ENCODE measurements around the gene BCL2.

DNA sequence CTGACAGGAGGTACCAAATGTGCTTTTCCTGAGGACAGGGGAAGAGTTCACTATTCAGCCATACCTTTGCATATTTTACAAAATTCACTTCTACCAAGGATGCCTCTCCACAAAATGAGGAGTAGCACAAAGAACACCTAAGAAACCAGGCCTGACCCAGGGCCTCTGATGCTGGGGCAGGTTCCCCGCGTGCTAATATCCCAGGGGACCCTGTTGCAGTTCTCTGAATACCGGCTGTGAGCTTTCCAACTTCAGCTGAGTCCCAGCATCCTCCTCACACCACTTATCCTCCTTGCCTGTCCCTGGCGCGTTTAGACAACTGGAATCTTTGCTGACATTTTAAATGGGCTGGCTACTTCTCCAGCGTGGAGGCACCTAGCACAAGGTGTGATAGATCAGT, 142.3 kb downstream of the BCL2 start:
- TF ChIP-seq SRF (IDR thresholded peaks at IDR 0.05; ENCODE audit: low read depth): no peak
- TF ChIP-seq, protein P1, sequence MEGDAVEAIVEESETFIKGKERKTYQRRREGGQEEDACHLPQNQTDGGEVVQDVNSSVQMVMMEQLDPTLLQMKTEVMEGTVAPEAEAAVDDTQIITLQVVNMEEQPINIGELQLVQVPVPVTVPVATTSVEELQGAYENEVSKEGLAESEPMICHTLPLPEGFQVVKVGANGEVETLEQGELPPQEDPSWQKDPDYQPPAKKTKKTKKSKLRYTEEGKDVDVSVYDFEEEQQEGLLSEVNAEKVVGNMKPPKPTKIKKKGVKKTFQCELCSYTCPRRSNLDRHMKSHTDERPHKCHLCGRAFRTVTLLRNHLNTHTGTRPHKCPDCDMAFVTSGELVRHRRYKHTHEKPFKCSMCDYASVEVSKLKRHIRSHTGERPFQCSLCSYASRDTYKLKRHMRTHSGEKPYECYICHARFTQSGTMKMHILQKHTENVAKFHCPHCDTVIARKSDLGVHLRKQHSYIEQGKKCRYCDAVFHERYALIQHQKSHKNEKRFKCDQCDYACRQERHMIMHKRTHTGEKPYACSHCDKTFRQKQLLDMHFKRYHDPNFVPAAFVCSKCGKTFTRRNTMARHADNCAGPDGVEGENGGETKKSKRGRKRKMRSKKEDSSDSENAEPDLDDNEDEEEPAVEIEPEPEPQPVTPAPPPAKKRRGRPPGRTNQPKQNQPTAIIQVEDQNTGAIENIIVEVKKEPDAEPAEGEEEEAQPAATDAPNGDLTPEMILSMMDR (IDR thresholded peaks at IDR 0.05 in 2 of 3, conservative IDR thresholded peaks at IDR 0.05 in 1 of 3; ENCODE audit: borderline replicate concordance in 1 of 3, insufficient read depth in 1 of 3, low read depth in 2 of 3, low read length in 2 of 3): no peak
- TF ChIP-seq EZH2 (IDR thresholded peaks at IDR 0.05): no peak
- TF ChIP-seq EZH2phosphoT487 (IDR thresholded peaks at IDR 0.05; ENCODE audit: borderline replicate concordance): no peak
- TF ChIP-seq POLR2A (IDR thresholded peaks at IDR 0.05; ENCODE audit: borderline replicate concordance, extremely low read depth, insufficient read depth, insufficient read length): no peak
- TF ChIP-seq JUND (IDR thresholded peaks at IDR 0.05): no peak
- TF ChIP-seq CEBPB (IDR thresholded peaks at IDR 0.05; ENCODE audit: low read depth): no peak
- TF ChIP-seq, protein P2, sequence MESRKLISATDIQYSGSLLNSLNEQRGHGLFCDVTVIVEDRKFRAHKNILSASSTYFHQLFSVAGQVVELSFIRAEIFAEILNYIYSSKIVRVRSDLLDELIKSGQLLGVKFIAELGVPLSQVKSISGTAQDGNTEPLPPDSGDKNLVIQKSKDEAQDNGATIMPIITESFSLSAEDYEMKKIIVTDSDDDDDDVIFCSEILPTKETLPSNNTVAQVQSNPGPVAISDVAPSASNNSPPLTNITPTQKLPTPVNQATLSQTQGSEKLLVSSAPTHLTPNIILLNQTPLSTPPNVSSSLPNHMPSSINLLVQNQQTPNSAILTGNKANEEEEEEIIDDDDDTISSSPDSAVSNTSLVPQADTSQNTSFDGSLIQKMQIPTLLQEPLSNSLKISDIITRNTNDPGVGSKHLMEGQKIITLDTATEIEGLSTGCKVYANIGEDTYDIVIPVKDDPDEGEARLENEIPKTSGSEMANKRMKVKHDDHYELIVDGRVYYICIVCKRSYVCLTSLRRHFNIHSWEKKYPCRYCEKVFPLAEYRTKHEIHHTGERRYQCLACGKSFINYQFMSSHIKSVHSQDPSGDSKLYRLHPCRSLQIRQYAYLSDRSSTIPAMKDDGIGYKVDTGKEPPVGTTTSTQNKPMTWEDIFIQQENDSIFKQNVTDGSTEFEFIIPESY (IDR thresholded peaks at IDR 0.05; ENCODE audit: extremely low read depth, insufficient replicate concordance, low read length): no peak
- TF ChIP-seq, protein P3, sequence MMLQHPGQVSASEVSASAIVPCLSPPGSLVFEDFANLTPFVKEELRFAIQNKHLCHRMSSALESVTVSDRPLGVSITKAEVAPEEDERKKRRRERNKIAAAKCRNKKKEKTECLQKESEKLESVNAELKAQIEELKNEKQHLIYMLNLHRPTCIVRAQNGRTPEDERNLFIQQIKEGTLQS (IDR thresholded peaks at IDR 0.05): no peak
- TF ChIP-seq RAD21 (IDR thresholded peaks at IDR 0.05; ENCODE audit: low read depth): no peak
- TF ChIP-seq SIN3A (IDR thresholded peaks at IDR 0.05; ENCODE audit: low read depth): no peak
